PC-9 (cell line): ENCODE measurements around the gene CACNG6.

Experiments
- EZH2 ChIP-seq: fragments of 200-600 bp; sonication (generic); IDR thresholded peaks from 2 replicates; pipeline ENCODE4 v1.8.0; 2017; ENCODE audit warnings: antibody characterized with exemption, low read depth
- TF ChIP-seq, protein P1 (sequence below): fragments of 200-600 bp; sonication (generic); conservative IDR thresholded peaks from 2 replicates; pipeline ENCODE4 v1.6.1; 2017; ENCODE audit warnings: mixed run types, antibody characterized with exemption, mild to moderate bottlenecking, moderate library complexity

DNA sequence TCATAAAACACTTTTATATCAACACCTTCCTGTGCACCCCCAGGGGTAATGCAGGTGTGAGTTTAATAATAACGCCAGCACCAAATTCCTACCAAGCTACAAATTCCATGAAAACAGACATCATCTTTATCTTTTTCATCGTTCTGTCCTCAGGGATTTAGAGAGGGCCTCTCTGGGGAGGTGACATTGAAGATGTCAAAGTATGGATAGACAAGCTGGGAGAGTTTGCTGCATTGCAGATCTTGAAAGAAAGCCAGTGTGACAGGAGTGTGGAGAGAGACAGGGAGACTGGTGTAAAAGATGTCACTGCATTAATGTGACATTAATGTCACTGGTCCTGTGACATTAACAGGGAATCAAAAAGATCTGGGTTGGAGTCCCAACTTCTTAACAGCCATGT, 10.1 kb downstream of the CACNG6 start:
- TF ChIP-seq, protein P1, sequence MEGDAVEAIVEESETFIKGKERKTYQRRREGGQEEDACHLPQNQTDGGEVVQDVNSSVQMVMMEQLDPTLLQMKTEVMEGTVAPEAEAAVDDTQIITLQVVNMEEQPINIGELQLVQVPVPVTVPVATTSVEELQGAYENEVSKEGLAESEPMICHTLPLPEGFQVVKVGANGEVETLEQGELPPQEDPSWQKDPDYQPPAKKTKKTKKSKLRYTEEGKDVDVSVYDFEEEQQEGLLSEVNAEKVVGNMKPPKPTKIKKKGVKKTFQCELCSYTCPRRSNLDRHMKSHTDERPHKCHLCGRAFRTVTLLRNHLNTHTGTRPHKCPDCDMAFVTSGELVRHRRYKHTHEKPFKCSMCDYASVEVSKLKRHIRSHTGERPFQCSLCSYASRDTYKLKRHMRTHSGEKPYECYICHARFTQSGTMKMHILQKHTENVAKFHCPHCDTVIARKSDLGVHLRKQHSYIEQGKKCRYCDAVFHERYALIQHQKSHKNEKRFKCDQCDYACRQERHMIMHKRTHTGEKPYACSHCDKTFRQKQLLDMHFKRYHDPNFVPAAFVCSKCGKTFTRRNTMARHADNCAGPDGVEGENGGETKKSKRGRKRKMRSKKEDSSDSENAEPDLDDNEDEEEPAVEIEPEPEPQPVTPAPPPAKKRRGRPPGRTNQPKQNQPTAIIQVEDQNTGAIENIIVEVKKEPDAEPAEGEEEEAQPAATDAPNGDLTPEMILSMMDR: no peak
- TF ChIP-seq EZH2: no peak
